ENCODE measurements around the gene COA1. TPM values are rescaled to one million over a fixed set of nuclear protein-coding genes. Genes with fewer than 3 reads are reported as not detected.
"Not testable (repeated sequence)": the region's sequence is repeated elsewhere in the genome, so short reads cannot be mapped to it uniquely, and the experiment has no call there.

Gene COA1
- total RNA-seq, 4 donors from 2014 or later, result 20.6 to 48.9 (median 33.2) TPM

DNA sequence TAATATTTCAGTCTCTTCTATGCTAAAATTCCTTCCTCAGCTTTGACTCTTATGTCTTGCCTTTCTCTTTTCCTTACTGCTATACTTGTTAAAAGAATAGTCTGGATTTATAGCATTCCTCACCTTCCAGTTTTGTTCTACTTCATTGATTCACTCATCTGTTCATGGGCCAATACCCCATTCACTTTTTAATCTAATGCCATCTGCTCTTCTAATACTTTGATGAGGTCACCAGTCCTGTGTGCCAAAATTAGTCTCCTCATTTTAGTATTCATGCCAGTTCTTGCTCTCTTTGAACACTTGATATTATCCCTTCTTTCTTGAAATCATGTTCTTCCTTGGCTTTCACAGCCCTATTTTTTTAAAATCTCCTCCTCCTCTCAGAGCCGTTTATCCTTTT, 127.1 kb downstream of the COA1 start:
- Histone ChIP-seq H3K4me1 (peaks cover 0 to 6% (median 3%) of the 10 kb centered on the region in 3 donors), H3K27ac (no peak overlapping the region), H3K27me3 (no peaks in the 10 kb centered on the region), H3K4me3 (no peak overlapping the region), H3K9me3 (no peaks in the 10 kb centered on the region), H3K36me3 (peaks cover 0 to 25% of the 10 kb centered on the region in 2 donors)
- ATAC-seq, result no peak
- WGBS, 2 donors (ENCODE audit: low coverage in 1 of 2), result 61 to 83% methylated on average over 1 of the region's 1 CpG
- TF ChIP-seq, protein P1, sequence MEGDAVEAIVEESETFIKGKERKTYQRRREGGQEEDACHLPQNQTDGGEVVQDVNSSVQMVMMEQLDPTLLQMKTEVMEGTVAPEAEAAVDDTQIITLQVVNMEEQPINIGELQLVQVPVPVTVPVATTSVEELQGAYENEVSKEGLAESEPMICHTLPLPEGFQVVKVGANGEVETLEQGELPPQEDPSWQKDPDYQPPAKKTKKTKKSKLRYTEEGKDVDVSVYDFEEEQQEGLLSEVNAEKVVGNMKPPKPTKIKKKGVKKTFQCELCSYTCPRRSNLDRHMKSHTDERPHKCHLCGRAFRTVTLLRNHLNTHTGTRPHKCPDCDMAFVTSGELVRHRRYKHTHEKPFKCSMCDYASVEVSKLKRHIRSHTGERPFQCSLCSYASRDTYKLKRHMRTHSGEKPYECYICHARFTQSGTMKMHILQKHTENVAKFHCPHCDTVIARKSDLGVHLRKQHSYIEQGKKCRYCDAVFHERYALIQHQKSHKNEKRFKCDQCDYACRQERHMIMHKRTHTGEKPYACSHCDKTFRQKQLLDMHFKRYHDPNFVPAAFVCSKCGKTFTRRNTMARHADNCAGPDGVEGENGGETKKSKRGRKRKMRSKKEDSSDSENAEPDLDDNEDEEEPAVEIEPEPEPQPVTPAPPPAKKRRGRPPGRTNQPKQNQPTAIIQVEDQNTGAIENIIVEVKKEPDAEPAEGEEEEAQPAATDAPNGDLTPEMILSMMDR (IDR thresholded peaks at IDR 0.05), result no peak
- TF ChIP-seq EP300 (IDR thresholded peaks at IDR 0.05) (no peak), POLR2AphosphoS5 (IDR thresholded peaks at IDR 0.05) (no peak), POLR2A (IDR thresholded peaks at IDR 0.05) (no peak)

DNA sequence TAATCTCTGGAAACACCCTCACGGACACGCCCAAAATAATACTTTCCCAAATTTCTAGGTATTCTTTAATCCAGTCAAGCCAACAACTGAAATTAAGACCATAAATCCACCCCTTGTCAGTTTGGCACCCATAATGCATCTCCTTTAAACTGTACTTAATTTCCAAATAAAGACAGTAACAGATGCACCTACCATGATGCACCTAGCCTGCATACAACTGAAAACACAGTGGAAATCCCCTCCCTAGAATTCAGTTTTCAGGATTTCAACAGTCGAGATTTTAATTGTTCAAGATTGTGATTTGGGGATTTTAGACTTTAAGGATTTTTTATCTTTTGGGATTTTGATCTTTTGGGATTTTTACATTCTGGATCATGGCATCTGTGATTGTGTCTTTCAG, 129.3 kb downstream of the COA1 start:
- Histone ChIP-seq H3K4me3 (no peak overlapping the region), H3K27me3 (no peaks in the 10 kb centered on the region), H3K9me3 (no peaks in the 10 kb centered on the region), H3K4me1 (peaks cover 0 to 6% (median 3%) of the 10 kb centered on the region in 3 donors), H3K36me3 (peaks cover 0 to 33% of the 10 kb centered on the region in 2 donors), H3K27ac (no peak overlapping the region)
- no peak for TF ChIP-seq EP300 (IDR thresholded peaks at IDR 0.05)
- TF ChIP-seq POLR2A (IDR thresholded peaks at IDR 0.05), result no peak
- TF ChIP-seq, protein P1 (IDR thresholded peaks at IDR 0.05), result no peak
- TF ChIP-seq POLR2AphosphoS5 (IDR thresholded peaks at IDR 0.05), result no peak
- WGBS, 2 donors (ENCODE audit: low coverage in 1 of 2), result 92 to 100% methylated on average over 2 to 3 of the region's 3 CpGs
- ATAC-seq, result no peak

DNA sequence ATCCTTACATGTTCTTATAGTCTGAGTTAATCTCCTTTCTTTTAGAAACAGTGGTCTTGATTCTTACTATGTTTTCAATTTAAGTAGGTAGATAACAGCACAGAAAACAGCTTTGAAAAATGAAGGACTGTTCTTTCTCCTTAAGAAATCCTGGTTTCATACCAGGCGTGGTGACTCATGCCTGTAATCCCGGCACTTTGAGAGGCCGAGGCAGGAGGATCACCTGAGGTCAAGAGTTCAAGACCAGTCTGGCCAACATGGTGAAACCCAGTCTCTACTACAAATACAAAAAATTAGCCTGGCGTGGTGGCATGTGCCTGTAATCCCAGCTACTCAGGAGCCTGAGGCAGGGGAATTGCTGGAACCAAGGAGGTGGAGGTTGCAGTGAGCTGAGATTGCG, 132.9 kb downstream of the COA1 start:
- 57 to 100% methylated on average over 2 to 4 of the region's 5 CpGs for WGBS, 2 donors (ENCODE audit: low coverage in 1 of 2)

DNA sequence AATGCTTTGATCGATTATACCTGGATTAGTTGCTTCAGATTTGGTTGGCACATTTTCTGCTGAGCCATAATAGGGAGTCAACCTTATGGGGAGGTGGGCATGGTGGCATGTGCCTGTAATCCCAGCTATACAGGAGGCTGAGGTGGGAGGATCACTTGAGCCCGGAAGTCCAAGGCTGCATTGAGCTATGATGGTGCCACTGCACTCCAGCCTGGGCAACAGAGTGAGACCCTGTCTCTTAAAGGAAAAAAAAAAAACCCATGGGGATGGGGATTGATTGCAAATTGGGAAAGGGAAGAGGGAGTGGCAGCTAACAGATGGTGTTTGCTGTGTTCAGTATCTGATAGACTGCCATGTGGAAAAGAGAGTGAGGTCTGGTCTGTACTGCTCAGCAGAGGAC, 135.3 kb downstream of the COA1 start:
- Histone ChIP-seq H3K4me1 (no peaks in the 10 kb centered on the region), H3K27me3 (no peaks in the 10 kb centered on the region), H3K9me3 (no peaks in the 10 kb centered on the region), H3K4me3 (no peak overlapping the region), H3K27ac (no peak overlapping the region), H3K36me3 (peaks cover 0 to 23% of the 10 kb centered on the region in 2 donors)
- 89% methylated on average over 2 of the region's 2 CpGs; no CpG with 5 or more reads in 1 of the 2 donors for WGBS, 2 donors (ENCODE audit: low coverage in 1 of 2)
- no peak for ATAC-seq
- no peak for TF ChIP-seq POLR2A (IDR thresholded peaks at IDR 0.05)
- no peak for TF ChIP-seq EP300 (IDR thresholded peaks at IDR 0.05)
- TF ChIP-seq, protein P1 (IDR thresholded peaks at IDR 0.05), result no peak
- TF ChIP-seq POLR2AphosphoS5 (IDR thresholded peaks at IDR 0.05), result no peak

More for the DNA sequence above, 132.9 kb downstream of the COA1 start:
- not testable (repeated sequence) for H3K27ac ChIP-seq, H3K9me3 ChIP-seq, H3K4me1 ChIP-seq, ATAC-seq, H3K27me3 ChIP-seq, H3K4me3 ChIP-seq
- H3K36me3 ChIP-seq, result peaks cover 0 to 33% of the 10 kb centered on the region in 2 donors

DNA sequence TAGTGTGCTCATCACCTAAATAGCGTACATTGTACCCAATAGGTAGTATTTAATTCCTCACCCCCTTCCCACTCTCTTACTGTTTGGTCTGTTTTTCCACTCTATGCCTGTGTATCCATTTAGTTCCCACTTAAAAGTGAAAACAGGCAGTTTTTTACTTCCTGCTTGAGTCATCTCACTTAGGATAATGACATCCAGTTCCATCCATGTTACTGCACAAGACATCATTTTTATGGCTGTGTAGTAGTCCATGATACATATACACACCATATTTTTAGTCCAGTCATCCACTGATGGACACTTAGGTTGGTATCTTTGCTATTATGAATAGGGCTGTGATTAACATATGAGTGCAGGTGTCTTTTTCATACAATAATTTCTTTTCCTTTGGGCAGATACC, 136.3 kb downstream of the COA1 start:
- TF ChIP-seq POLR2A (IDR thresholded peaks at IDR 0.05), result no peak
- TF ChIP-seq, protein P1 (IDR thresholded peaks at IDR 0.05), result no peak
- TF ChIP-seq EP300 (IDR thresholded peaks at IDR 0.05), result no peak
- TF ChIP-seq POLR2AphosphoS5 (IDR thresholded peaks at IDR 0.05), result no peak
- no peaks in the 10 kb centered on the region for H3K27me3 ChIP-seq
- no peak overlapping the region for H3K4me3 ChIP-seq
- H3K4me1 ChIP-seq, result no peaks in the 10 kb centered on the region
- no peak overlapping the region for H3K27ac ChIP-seq
- WGBS, 2 donors (ENCODE audit: low coverage in 1 of 2), result 100% methylated on average over 1 of the region's 1 CpG
- peaks cover 0 to 15% of the 10 kb centered on the region in 2 donors for H3K36me3 ChIP-seq
- no peaks in the 10 kb centered on the region for H3K9me3 ChIP-seq
- ATAC-seq, result no peak

All from gastroesophageal sphincter (tissue), 4 donors.